Lower leg skin (tissue), 4 donors: Measurements from ENCODE around the gene RNF157. TPM values are rescaled to one million over a fixed set of nuclear protein-coding genes. Genes with fewer than 3 reads are reported as not detected.

ENCODE experiments used
- DNase-seq, 2 donors: peaks; one replicate each; pipeline ENCODE4 v3.0.0-alpha.2; 2019; ENCODE audit warnings: low spot score in 2 of 2
- H3K4me3 ChIP-seq: fragments of 200-600 bp; sonication (generic); 2 replicates; pipeline ENCODE4 v1.5.1; 2017; ENCODE audit warnings: mild to moderate bottlenecking, low read depth; ENCODE audit not compliant: poor library complexity, severe bottlenecking
- CTCF ChIP-seq, 3 donors: fragments of 450-650 bp; IDR thresholded peaks; one replicate each; pipeline ENCODE4 v1.5.1; 2016; ENCODE audit warnings: antibody characterized with exemption in 3 of 3, mild to moderate bottlenecking in 3 of 3, moderate library complexity in 2 of 3
- POLR2A ChIP-seq, 2 donors: fragments of 450-650 bp; IDR thresholded peaks; one replicate each; pipeline ENCODE4 v1.6.1; 2016 to 2017; ENCODE audit warnings: antibody characterized with exemption in 2 of 2, mild to moderate bottlenecking in 1 of 2, moderate library complexity in 1 of 2
- WGBS, 2 donors: methylation state at CpG; one replicate each; pipeline ENCODE4 v1.1.5; 2018; 5-methylcytosine and 5-hydroxymethylcytosine counted together
- intact Hi-C: fragments of 100-400 bp; cut with DNase I; formaldehyde crosslinking; loops from one replicate; pipeline ENCODE4 v1.15.0; 2023; ENCODE audit warnings: low total_unique reads
- total RNA-seq, 4 donors: library from RNA; depleted of rRNA; stranded (reverse); fragments of >200 nt; gene quantifications; one replicate each; pipeline ENCODE4 v1.1.0, GENCODE V29; 2016

RNF157 gene
- total RNA-seq, 4 donors from 2014 or later = 0.83 to 2.4 (median 1.4) TPM

- no peak overlapping the region for H3K4me3 ChIP-seq
- peak in 1 of 2 donors; percentile 32 for DNase-seq
- 90 to 95% methylated on average over 8 of the region's 8 CpGs for WGBS, 2 donors
- no peak for TF ChIP-seq POLR2A (IDR thresholded peaks at IDR 0.05)
- TF ChIP-seq CTCF (IDR thresholded peaks at IDR 0.05) = no peak
- intact Hi-C loops = no loop called here
Observed at GRCh38 chr17:76151896-76152454, 88.3 kb downstream of the RNF157 start.

- no peak for DNase-seq
- 77 to 81% methylated on average over 23 of the region's 23 CpGs for WGBS, 2 donors
- intact Hi-C loops = no loop called here
- H3K4me3 ChIP-seq = no peak overlapping the region
- no peak for TF ChIP-seq CTCF (IDR thresholded peaks at IDR 0.05)
- no peak for TF ChIP-seq POLR2A (IDR thresholded peaks at IDR 0.05)
Observed at GRCh38 chr17:76150712-76151622, 89.3 kb downstream of the RNF157 start.

- no peak for TF ChIP-seq CTCF (IDR thresholded peaks at IDR 0.05)
- DNase-seq = no peak
- H3K4me3 ChIP-seq = no peak overlapping the region
- 90 to 93% methylated on average over 10 of the region's 10 CpGs for WGBS, 2 donors
- intact Hi-C loops = no loop called here
Observed at GRCh38 chr17:76149214-76149613, 91.1 kb downstream of the RNF157 start.

GRCh38 chr17:76148015-76148326 lies 92.3 kb downstream of the RNF157 start:
- intact Hi-C loops = no loop called here
- no peak for DNase-seq
- no peak overlapping the region for H3K4me3 ChIP-seq
- TF ChIP-seq CTCF (IDR thresholded peaks at IDR 0.05) (no peak), POLR2A (IDR thresholded peaks at IDR 0.05) (no peak)
- 75 to 100% methylated on average over 1 of the region's 1 CpG for WGBS, 2 donors

GRCh38 chr17:76147211-76148014 lies 92.9 kb downstream of the RNF157 start:
- intact Hi-C loops = no loop called here
- no peak for TF ChIP-seq CTCF (IDR thresholded peaks at IDR 0.05)
- no peak for DNase-seq
- no peak overlapping the region for H3K4me3 ChIP-seq
- WGBS, 2 donors = 82 to 86% methylated on average over 13 of the region's 13 CpGs
